ENCODE results near the gene ENOX2.

GRCh38 chrX:130775849-130776248 is 127.2 kb downstream of the ENOX2 start:
- TF ChIP-seq CTCF (IDR thresholded peaks at IDR 0.05 in 2 of 3, conservative IDR thresholded peaks at IDR 0.05 in 1 of 3; ENCODE audit: borderline replicate concordance in 1 of 3, insufficient read depth in 1 of 3, low read depth in 2 of 3, low read length in 2 of 3) = no peak
- no peak for TF ChIP-seq ZNF274 (IDR thresholded peaks at IDR 0.05; ENCODE audit: low read depth, low read length)
- no peak for TF ChIP-seq REST (IDR thresholded peaks at IDR 0.05; ENCODE audit: low read depth)
- TF ChIP-seq SRF (IDR thresholded peaks at IDR 0.05; ENCODE audit: low read depth) = no peak
- TF ChIP-seq ATF3 (IDR thresholded peaks at IDR 0.05) = no peak
- TF ChIP-seq POLR2A (IDR thresholded peaks at IDR 0.05; ENCODE audit: borderline replicate concordance, extremely low read depth, insufficient read depth, insufficient read length) = no peak
- TF ChIP-seq YY1 (IDR thresholded peaks at IDR 0.05; ENCODE audit: extremely low read depth, insufficient replicate concordance, low read depth, low read length) = no peak
- no peak for TF ChIP-seq TCF7L2 (IDR thresholded peaks at IDR 0.05; ENCODE audit: borderline replicate concordance, extremely low read depth, insufficient read depth, insufficient read length)
- TF ChIP-seq FOSL1 (IDR thresholded peaks at IDR 0.05; ENCODE audit: low read depth) = no peak
- TF ChIP-seq CEBPB (IDR thresholded peaks at IDR 0.05; ENCODE audit: low read depth) = no peak
- TF ChIP-seq EZH2phosphoT487 (IDR thresholded peaks at IDR 0.05; ENCODE audit: borderline replicate concordance) = no peak

Measured in HCT116 (cell line).